ENCODE measurements around the gene YY1AP1.

- TF ChIP-seq EZH2phosphoT487 (IDR thresholded peaks at IDR 0.05; ENCODE audit: low read depth): no peak
- no peak for TF ChIP-seq CTCF (IDR thresholded peaks at IDR 0.05; ENCODE audit: low read depth, low read length)
Observed at GRCh38 chr1:155623357-155623756, 65.2 kb downstream of the YY1AP1 start.
